Measurements from ENCODE around the gene CPA3.

GRCh38 chr3:148938306-148938705 is 73.2 kb downstream of the CPA3 start:
- TF ChIP-seq MAFG (CRISPR knock-in tag; IDR thresholded peaks at IDR 0.05) (no peak), ZHX2 (IDR thresholded peaks at IDR 0.05; ENCODE audit: low read depth) (no peak), ZHX2 (CRISPR knock-in tag; IDR thresholded peaks at IDR 0.05; ENCODE audit: borderline replicate concordance) (no peak), CTCF (CRISPR knock-in tag; IDR thresholded peaks at IDR 0.05) (no peak), SRF (IDR thresholded peaks at IDR 0.05; ENCODE audit: low read depth, low read length) (no peak), ZBTB21 (CRISPR knock-in tag; IDR thresholded peaks at IDR 0.05) (no peak), TARDBP (CRISPR knock-in tag; IDR thresholded peaks at IDR 0.05) (no peak), ZNF33A (CRISPR knock-in tag; IDR thresholded peaks at IDR 0.05; ENCODE audit: borderline replicate concordance) (no peak)

Data from HepG2 (cell line).